AG08395 (cell line): ENCODE measurements around the gene CHST5.

Experiments used
- DNase-seq: peaks from one replicate; pipeline ENCODE4 v3.0.0; 2012; ENCODE audit warnings: mixed read lengths, low spot score

Gene CHST5

DNA sequence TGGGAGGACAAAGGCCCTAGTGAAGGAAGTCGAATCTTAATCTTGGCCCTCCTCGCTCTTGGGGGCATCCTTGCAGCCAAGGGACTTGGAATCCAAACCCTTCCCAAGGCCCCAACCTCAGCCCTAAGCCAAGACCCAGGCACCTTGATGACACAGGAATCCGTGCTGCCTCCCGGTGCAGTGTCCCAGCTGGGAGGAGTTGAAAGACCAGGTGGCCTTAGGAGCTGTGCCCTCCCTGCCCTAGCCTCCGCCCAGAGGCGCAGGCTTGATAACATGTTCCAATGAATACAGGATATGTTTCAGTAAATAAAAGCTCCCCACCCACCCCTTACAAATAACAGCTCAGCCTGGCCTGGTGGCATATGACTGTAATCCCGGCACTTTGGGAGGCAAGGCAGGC is at the start of gene CHST5:
CHST5 (minus strand) TSS at position 208 of the 400 bp plus-strand sequence. CDS start 5,724 bp downstream, outside the sequence.
- no peak for DNase-seq

GRCh38 chr16:75584108-75584507 is 48.2 kb upstream of the CHST5 start:
- DNase-seq: no peak

DNA sequence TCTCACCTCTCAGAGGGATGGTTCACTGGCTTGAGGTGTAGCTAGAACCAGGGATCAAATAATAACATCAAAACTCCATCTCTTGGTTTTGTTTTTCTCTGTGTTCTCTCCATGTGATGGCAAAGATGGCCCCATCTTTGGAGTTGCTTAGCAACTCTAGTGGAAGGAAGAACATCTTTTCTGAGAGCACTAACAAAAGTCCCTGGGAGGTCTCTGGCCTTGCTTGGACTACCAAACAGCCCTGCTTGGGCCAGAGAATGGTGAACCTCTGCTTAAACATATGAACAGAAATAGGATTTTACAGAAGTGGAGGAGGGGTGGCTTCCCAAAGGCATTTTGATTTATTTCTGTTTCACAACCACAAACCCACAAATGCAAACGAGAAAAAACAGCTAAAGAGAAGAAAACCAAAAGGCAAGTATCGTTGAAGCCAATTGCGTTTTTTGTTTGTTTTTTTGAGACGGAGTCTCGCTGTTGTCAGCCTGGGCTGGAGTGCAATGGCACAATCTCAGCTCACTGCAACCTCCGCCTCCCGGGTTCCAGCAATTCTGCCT is 43.5 kb upstream of the CHST5 start:
- DNase-seq: no peak

- no peak for DNase-seq
Measured at GRCh38 chr16:75578725-75579124, 42.8 kb upstream of the CHST5 start.

DNA sequence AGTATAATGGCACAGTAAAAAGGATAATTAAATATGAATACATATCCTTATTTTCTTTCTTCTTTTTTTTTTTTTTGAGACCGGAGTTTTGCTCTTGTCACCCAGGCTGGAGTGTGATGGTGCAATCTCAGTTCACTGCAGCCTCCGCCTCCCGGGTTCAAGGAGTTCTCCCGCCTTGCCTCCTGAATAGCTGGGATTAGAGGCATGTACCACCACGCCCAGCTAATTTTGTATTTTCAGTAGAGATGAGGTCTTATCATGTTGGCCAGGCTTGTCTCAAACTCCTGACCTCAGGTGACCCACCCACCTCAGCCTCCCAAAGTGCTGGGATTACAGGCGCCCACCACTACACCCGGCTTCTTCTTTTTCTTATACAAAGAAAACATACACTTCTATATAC is 42.3 kb upstream of the CHST5 start:
- no peak for DNase-seq

GRCh38 chr16:75576384-75576811 is 40.5 kb upstream of the CHST5 start:
- no peak for DNase-seq

GRCh38 chr16:75575958-75576357 is 40.0 kb upstream of the CHST5 start:
- DNase-seq: no peak

DNA sequence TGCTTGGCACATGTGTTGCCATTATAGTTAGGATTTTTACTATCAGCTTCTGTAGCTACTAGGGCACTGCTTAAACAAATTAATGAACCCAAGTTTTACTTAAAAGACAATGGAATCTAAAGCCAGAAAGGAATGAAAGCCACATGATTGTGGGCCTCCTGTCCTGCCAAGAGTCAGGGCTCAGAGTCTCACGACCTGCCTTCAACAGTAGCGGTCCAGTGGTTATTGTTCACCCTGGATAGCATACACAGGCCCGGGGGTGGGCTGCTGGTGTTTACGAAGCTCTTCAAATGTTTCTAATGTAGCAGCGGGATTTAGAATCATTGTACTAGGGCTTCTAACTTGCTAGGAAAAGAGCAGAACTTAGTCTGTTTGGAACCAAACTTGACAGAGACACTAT is 38.0 kb upstream of the CHST5 start:
- DNase-seq: no peak

GRCh38 chr16:75572864-75573542 is 37.1 kb upstream of the CHST5 start:
- DNase-seq: no peak

- DNase-seq: no peak
Measured at GRCh38 chr16:75570396-75571065, 34.6 kb upstream of the CHST5 start.

DNA sequence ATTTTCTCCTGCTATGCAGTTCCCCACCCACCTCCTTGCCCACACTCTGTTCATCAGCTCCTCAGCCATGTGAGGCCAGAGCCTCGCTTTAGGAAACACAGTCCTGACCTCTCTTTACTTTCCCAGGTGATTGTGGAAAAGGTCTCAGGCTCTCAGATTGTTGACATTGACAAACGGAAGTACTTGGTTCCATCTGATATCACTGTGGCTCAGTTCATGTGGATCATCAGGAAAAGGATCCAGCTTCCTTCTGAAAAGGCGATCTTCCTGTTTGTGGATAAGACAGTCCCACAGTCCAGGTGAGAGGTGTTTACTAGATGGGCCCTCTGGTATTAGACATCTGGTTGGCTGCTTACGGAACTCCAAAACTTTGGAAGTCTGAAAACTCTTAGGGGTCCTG is 32.0 kb upstream of the CHST5 start:
- no peak for DNase-seq

DNA sequence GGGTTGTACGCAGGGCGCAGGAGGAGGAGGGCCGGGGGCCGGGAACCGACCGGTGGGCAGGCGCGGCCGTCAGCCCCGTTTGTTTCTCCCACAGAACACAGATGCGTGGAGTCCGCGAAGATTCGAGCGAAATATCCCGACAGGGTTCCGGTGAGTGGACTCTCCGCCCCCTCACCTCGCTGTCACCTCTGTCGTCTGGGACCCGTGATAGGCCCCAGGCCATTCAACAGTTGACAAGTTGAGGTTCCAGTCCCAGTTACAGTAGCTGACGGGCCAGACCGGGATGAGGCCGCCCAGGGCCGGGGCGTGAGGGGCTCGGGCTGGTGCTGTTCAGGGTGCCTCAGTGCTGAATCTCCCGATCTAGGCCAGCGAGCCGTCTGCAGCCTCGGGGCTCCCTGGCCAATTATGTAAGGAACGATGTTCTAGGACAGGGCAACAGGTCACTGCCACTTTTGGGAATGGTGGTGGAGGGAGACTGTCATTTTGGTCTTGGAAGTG is 30.9 kb upstream of the CHST5 start:
- DNase-seq: no peak

GRCh38 chr16:75566040-75566757 is 30.3 kb upstream of the CHST5 start, which contains the start of gene GABARAPL2:
GABARAPL2 (plus strand) TSS chr16:75566379; CDS start chr16:75566487, 108 bp downstream.
- peak; percentile 88 for DNase-seq

- DNase-seq: no peak
Measured at GRCh38 chr16:75565640-75566039, 29.7 kb upstream of the CHST5 start.

DNA sequence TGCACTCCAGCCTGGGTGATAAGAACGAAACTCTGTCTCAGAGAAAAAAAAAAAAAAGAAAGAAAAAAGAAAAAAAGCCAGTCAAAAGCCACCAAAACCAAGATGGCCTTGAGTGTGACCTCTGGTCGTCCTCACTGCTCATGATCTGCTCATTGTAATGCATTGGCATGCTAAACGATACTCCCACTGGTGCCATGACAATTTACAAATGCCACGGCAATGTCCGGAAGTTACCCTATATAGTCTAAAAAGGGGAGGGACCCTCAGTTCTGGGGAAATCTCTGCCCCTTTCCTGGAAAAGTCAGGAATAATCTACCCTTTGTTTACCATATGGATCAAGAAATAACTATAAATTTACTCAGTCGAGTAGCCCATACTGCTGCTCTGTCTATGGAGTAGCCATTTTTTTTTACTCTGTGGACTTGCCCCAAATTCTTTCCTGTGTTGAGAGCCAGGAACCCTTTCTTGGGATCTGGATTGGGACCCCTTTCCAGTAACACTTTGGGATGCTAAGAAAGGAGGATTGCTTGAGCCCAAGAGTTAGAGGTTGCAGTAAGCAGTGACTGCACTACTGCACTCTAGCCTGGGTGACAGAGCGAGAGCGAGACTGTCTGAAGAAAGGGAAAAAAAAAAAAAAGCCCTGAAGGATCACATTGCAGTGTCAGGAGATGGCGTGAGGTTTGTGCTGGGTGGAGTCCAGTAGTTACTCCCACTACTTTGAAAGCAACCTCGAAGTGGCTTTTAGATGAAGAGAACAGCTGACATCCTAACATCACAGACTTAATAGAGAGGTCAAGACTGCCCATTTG is 23.9 kb upstream of the CHST5 start:
- DNase-seq: peak; percentile 50

GRCh38 chr16:75558846-75559401 is 23.0 kb upstream of the CHST5 start:
- no peak for DNase-seq

DNA sequence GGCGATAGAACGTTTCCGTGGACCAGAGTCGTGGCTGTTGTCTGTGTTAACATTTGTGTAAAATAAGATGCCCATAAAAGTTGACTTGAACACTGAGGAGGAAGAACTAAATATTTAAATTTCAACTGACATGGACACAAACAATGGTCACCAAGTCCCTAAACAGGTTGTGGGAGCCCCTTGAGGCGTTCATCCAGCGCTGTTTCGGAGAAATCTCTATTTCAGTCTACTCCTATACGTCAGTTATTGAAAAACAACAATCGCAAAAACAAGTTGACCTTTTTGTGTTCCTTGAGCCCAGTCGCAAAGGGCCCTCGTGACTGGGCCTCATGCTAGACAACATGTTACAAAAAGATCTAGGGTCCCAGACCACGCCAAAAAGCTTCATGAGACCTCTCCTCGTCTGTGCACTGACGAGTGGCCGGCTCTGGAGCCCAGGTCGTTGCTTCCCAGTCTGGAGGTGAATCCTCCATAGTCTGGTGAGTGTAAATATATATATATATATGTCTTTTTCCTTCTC is 20.6 kb upstream of the CHST5 start:
- no peak for DNase-seq

DNA sequence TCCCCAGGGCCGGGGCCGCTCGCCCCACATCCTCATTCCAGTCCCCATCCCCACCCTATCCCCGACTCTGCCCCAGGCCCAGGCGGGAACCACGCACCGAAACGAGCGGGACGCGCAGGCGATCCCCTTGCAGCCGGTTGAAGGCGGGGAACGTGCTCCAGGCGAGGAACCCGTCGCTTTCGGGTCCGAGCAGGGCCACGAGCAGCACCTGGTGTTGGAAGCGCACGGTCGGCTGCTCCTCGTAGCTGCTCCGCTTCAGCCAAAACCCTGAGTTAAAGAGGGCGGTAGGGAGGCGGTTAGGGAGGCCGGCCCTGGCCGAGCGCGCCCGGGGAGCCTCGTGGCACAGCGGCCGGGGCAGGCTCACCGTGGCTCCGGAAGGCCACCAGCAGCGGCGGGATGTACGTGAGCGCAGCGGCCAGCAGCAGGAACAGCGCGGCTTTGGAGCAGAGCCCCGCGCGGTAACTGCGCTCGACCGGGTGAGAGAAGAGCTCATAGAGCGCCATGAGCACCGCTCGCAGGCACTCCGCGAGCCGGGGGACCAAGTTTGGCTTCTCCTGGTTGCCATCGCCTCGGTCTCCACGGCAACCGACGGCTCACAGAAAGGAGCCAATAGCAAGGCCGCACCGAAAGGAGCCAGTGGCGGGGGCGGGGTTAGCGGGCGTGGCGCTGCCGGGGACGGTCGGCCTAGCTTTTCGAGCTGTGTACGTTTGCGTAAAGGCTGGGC is 20.0 kb upstream of the CHST5 start, which contains the start of gene TMEM231:
TMEM231 (minus strand) TSS at position 546 of the 724 bp plus-strand sequence; CDS start at position 503, 43 bp downstream.
- peak; percentile 97 for DNase-seq

DNA sequence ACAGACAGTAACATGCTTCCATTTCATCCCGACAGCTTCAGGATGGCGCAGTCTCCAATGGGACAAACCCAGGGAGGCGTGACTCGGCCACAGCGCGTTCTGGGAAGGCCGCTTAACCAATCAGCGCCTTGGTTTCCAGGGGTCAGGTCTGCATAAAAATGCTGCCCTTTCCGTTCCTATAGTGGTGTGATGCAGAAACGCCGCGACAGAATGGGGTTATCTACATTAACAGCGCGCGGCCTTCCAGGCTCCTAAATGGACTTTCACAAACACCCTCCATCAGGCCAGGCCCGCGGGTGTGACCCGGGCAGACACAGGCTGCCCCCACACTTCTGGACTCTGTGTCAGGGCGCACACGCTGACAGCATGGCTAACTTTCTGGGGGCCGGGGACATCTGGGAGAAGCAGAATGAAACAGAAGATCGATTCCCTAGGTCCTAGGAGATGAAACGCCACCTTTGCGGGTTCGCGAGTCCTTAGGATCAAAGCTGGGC is 19.4 kb upstream of the CHST5 start:
- peak; percentile 94 for DNase-seq

- DNase-seq: no peak
Measured at GRCh38 chr16:75552951-75553350, 17.0 kb upstream of the CHST5 start.
